MCF 10A (cell line): Measurements from ENCODE around the gene GBGT1. TPM values are rescaled to one million over a fixed set of nuclear protein-coding genes. Genes with fewer than 3 reads are reported as not detected.

Experiments used
- BruUV-seq: library from RNA; stranded (reverse); fragments of 400-500 nt; replicated peaks from 2 replicates; lab custom pipeline; 2021; lab: Mats Ljungman, UMichigan
- CTCF ChIA-PET: fragments of 300-600 bp; sonication (Branson Sonifier 250); formaldehyde crosslinking; extraction: SDS; loops from one replicate; lab custom pipeline; 2021; ENCODE audit warnings: antibody characterized with exemption, inconsistent platforms; lab: Yijun Ruan, JAX
- POLR2A ChIA-PET: fragments of 300-600, 350-650 bp; sonication (Branson Sonifier 250); formaldehyde crosslinking; extraction: SDS; loops from one replicate; lab custom pipeline; 2020; ENCODE audit warnings: antibody characterized with exemption, inconsistent platforms; lab: Yijun Ruan, JAX
- DNase-seq: peaks from one replicate; pipeline ENCODE4 v3.0.0-alpha.2; 2018; ENCODE audit not compliant: unreplicated experiment
- H3K27ac Mint-ChIP-seq: one replicate; pipeline ENCODE4 v1.8.0; 2022; ENCODE audit warnings: mild to moderate bottlenecking, low read depth, mixed read lengths; ENCODE audit not compliant: unreplicated experiment
- H3K27me3 Mint-ChIP-seq: one replicate; pipeline ENCODE4 v1.8.0; 2022; ENCODE audit warnings: mixed read lengths; ENCODE audit not compliant: insufficient read depth, unreplicated experiment
- H3K36me3 Mint-ChIP-seq: one replicate; pipeline ENCODE4 v1.8.0; 2022; ENCODE audit warnings: mild to moderate bottlenecking, moderate library complexity, mixed read lengths; ENCODE audit not compliant: insufficient read depth, unreplicated experiment
- H3K4me1 Mint-ChIP-seq: one replicate; pipeline ENCODE4 v1.8.0; 2022; ENCODE audit warnings: mixed read lengths; ENCODE audit not compliant: insufficient read depth, unreplicated experiment
- H3K4me3 Mint-ChIP-seq: one replicate; pipeline ENCODE4 v1.8.0; 2022; ENCODE audit warnings: mild to moderate bottlenecking, moderate library complexity, mixed read lengths; ENCODE audit not compliant: unreplicated experiment
- H3K9me3 Mint-ChIP-seq: one replicate; pipeline ENCODE4 v1.8.0; 2022; ENCODE audit warnings: mixed read lengths; ENCODE audit not compliant: unreplicated experiment
- CTCF ChIP-seq: fragments of 200-600 bp; IDR thresholded peaks from one replicate; pipeline ENCODE4 v1.8.0; 2022; ENCODE audit warnings: antibody characterized with exemption, mild to moderate bottlenecking; ENCODE audit not compliant: unreplicated experiment
- intact Hi-C: fragments of 100-400 bp; cut with micrococcal nuclease; formaldehyde crosslinking; loops from 2 replicates; pipeline ENCODE4 v1.14.1; 2022
- total RNA-seq: library from RNA; stranded (reverse); gene quantifications from 2 replicates; pipeline ENCODE4 v1.2.3, GENCODE V29; 2022

GBGT1 gene
- total RNA-seq, 1 experiment from 2014 or later = not detected

GRCh38 chr9:133191989-133192388 is 28.3 kb upstream of the GBGT1 start:
- Mint-ChIP-seq H3K27me3 (peaks cover 30% of the 10 kb centered on the region), H3K4me3 (no peak overlapping the region), H3K4me1 (no peaks in the 10 kb centered on the region), H3K9me3 (no peaks in the 10 kb centered on the region), H3K27ac (no peak overlapping the region), H3K36me3 (no peaks in the 10 kb centered on the region)
- BruUV-seq = no TSS peak
- ChIA-PET CTCF (no interaction called here), POLR2A (no interaction called here)
- no peak for DNase-seq
- intact Hi-C loops = no loop called here
- no peak for TF ChIP-seq CTCF

- no peak overlapping the region for H3K4me3 Mint-ChIP-seq
- POLR2A ChIA-PET = no interaction called here
Measured at GRCh38 chr9:133189826-133190225, 26.1 kb upstream of the GBGT1 start.

GRCh38 chr9:133188843-133189180 is 25.1 kb upstream of the GBGT1 start:
- CTCF ChIA-PET = interaction anchor here (0.7 to 1.2 kb wide), 5 partner anchors 81 to 611 kb away, joined by 3 to 5 read pairs (median 3); no protein-coding TSS in a partner anchor
- DNase-seq = no peak
- Mint-ChIP-seq H3K4me3 (no peak overlapping the region), H3K4me1 (peaks cover 5% of the 10 kb centered on the region), H3K27me3 (peaks cover 47% of the 10 kb centered on the region), H3K36me3 (no peaks in the 10 kb centered on the region), H3K27ac (no peak overlapping the region), H3K9me3 (no peaks in the 10 kb centered on the region)
- POLR2A ChIA-PET = interaction anchor here (0.6 kb wide), 1 partner anchor 157 kb away, joined by 3 read pairs; no protein-coding TSS in a partner anchor
- intact Hi-C loops = no loop called here
- TF ChIP-seq CTCF = no peak
- BruUV-seq = no TSS peak

More at GRCh38 chr9:133189826-133190225, 26.1 kb upstream of the GBGT1 start:
- DNase-seq = no peak
- H3K27me3 Mint-ChIP-seq = peaks cover 45% of the 10 kb centered on the region
- intact Hi-C loops = no loop called here
- H3K36me3 Mint-ChIP-seq = no peaks in the 10 kb centered on the region
- no peak for TF ChIP-seq CTCF
- no TSS peak for BruUV-seq
- CTCF ChIA-PET = interaction anchor here (0.5 to 1.2 kb wide), 4 partner anchors 12 to 168 kb away, joined by 3 to 5 read pairs (median 4); no protein-coding TSS in a partner anchor
- no peak overlapping the region for H3K27ac Mint-ChIP-seq
- H3K4me1 Mint-ChIP-seq = peaks cover 5% of the 10 kb centered on the region
- no peaks in the 10 kb centered on the region for H3K9me3 Mint-ChIP-seq

GRCh38 chr9:133188006-133188842 is 24.5 kb upstream of the GBGT1 start:
- peak; percentile 13 for DNase-seq
- Mint-ChIP-seq H3K36me3 (no peaks in the 10 kb centered on the region), H3K9me3 (no peaks in the 10 kb centered on the region), H3K4me1 (peaks cover 5% of the 10 kb centered on the region), H3K27me3 (peaks cover 47% of the 10 kb centered on the region), H3K4me3 (no peak overlapping the region), H3K27ac (no peak overlapping the region)
- no peak for TF ChIP-seq CTCF
- intact Hi-C loops = no loop called here
- POLR2A ChIA-PET = interaction anchor here (0.6 kb wide), 1 partner anchor 157 kb away, joined by 3 read pairs; no protein-coding TSS in a partner anchor
- CTCF ChIA-PET = interaction anchor here (0.5 to 1.6 kb wide), 7 partner anchors 30 to 612 kb away, joined by 3 to 7 read pairs (median 3); no protein-coding TSS in a partner anchor
- no TSS peak for BruUV-seq
